ENCODE results near the gene DCDC2C. TPM values are rescaled to one million over a fixed set of nuclear protein-coding genes. Genes with fewer than 3 reads are reported as not detected.

DCDC2C gene
- total and polyA plus RNA-seq, 2 experiments from 2014 or later, result not detected

- WGBS, 2 experiments (ENCODE audit: low coverage in 1 of 2, low lambda C conversion rate in 2 of 2, missing lambda C conversion rate in 2 of 2), result 53% methylated on average over 18 to 23 of the region's 23 CpGs
- Histone ChIP-seq H3K27me3 (replicated peaks; ENCODE audit: insufficient read depth) (peaks cover 14% of the 10 kb centered on the region), H3K79me2 (ENCODE audit: insufficient read depth) (no peaks in the 10 kb centered on the region), H3K9ac (no peak overlapping the region), H3K9me3 (ENCODE audit: low read depth) (no peaks in the 10 kb centered on the region), H3K4me2 (ENCODE audit: unreplicated experiment) (no peak overlapping the region), H3K36me3 (ENCODE audit: low read depth) (no peaks in the 10 kb centered on the region), H3K4me3 (no peak overlapping the region), H3K27ac (no peak overlapping the region), H3K4me1 (ENCODE audit: insufficient read depth) (no peaks in the 10 kb centered on the region), H2AFZ (no peak overlapping the region), H3F3A (ENCODE audit: insufficient read depth) (no peaks in the 10 kb centered on the region), H3K9me2 (ENCODE audit: insufficient read depth) (no peaks in the 10 kb centered on the region), H4K20me1 (ENCODE audit: insufficient read depth) (no peaks in the 10 kb centered on the region)
- in situ Hi-C loops (cut with MboI), result no loop called here
- TF ChIP-seq EZH2phosphoT487 (IDR thresholded peaks at IDR 0.05; ENCODE audit: insufficient read depth, low read depth), result no peak
- TF ChIP-seq EZH2 (IDR thresholded peaks at IDR 0.05; ENCODE audit: insufficient read depth, poor library complexity, severe bottlenecking), result no peak
- no peak for DNase-seq
These were observed 22.3 kb downstream of the DCDC2C start for GRCh38 chr2:3725458-3726250.

- in situ Hi-C loops (cut with MboI), result no loop called here
These were observed 23.1 kb downstream of the DCDC2C start for GRCh38 chr2:3726511-3726910.

GRCh38 chr2:3727397-3728045 is 24.1 kb downstream of the DCDC2C start:
- Histone ChIP-seq H3K9me2 (ENCODE audit: insufficient read depth) (no peaks in the 10 kb centered on the region), H3K79me2 (ENCODE audit: insufficient read depth) (no peaks in the 10 kb centered on the region), H3K9ac (no peak overlapping the region), H3K36me3 (ENCODE audit: low read depth) (no peaks in the 10 kb centered on the region), H4K20me1 (ENCODE audit: insufficient read depth) (no peaks in the 10 kb centered on the region), H3K4me1 (ENCODE audit: insufficient read depth) (no peaks in the 10 kb centered on the region), H3K27me3 (replicated peaks; ENCODE audit: insufficient read depth) (peaks cover 18% of the 10 kb centered on the region), H3K27ac (no peak overlapping the region), H3K9me3 (ENCODE audit: low read depth) (no peaks in the 10 kb centered on the region), H3K4me2 (ENCODE audit: unreplicated experiment) (no peak overlapping the region), H2AFZ (no peak overlapping the region), H3K4me3 (no peak overlapping the region), H3F3A (ENCODE audit: insufficient read depth) (no peaks in the 10 kb centered on the region)
- in situ Hi-C loops (cut with MboI), result no loop called here
- DNase-seq, result no peak
- WGBS, 2 experiments (ENCODE audit: low coverage in 1 of 2, low lambda C conversion rate in 2 of 2, missing lambda C conversion rate in 2 of 2), result 51 to 55% methylated on average over 12 of the region's 12 CpGs
- TF ChIP-seq EZH2phosphoT487 (IDR thresholded peaks at IDR 0.05; ENCODE audit: insufficient read depth, low read depth), result no peak
- no peak for TF ChIP-seq EZH2 (IDR thresholded peaks at IDR 0.05; ENCODE audit: insufficient read depth, poor library complexity, severe bottlenecking)

More at GRCh38 chr2:3726511-3726910, 23.1 kb downstream of the DCDC2C start:
- no peak for TF ChIP-seq EZH2 (IDR thresholded peaks at IDR 0.05; ENCODE audit: insufficient read depth, poor library complexity, severe bottlenecking)
- no peak for TF ChIP-seq EZH2phosphoT487 (IDR thresholded peaks at IDR 0.05; ENCODE audit: insufficient read depth, low read depth)
- Histone ChIP-seq H3F3A (ENCODE audit: insufficient read depth) (no peaks in the 10 kb centered on the region), H3K9me2 (ENCODE audit: insufficient read depth) (no peaks in the 10 kb centered on the region), H3K4me3 (no peak overlapping the region), H3K4me2 (ENCODE audit: unreplicated experiment) (no peak overlapping the region), H3K4me1 (ENCODE audit: insufficient read depth) (no peaks in the 10 kb centered on the region), H3K27me3 (replicated peaks; ENCODE audit: insufficient read depth) (peaks cover 14% of the 10 kb centered on the region), H3K9ac (no peak overlapping the region), H3K36me3 (ENCODE audit: low read depth) (no peaks in the 10 kb centered on the region), H4K20me1 (ENCODE audit: insufficient read depth) (no peaks in the 10 kb centered on the region), H3K79me2 (ENCODE audit: insufficient read depth) (no peaks in the 10 kb centered on the region), H2AFZ (no peak overlapping the region), H3K27ac (no peak overlapping the region), H3K9me3 (ENCODE audit: low read depth) (no peaks in the 10 kb centered on the region)
- DNase-seq, result no peak
- 71 to 74% methylated on average over 10 of the region's 10 CpGs for WGBS, 2 experiments (ENCODE audit: low coverage in 1 of 2, low lambda C conversion rate in 2 of 2, missing lambda C conversion rate in 2 of 2)

- peak overlapping the region; percentile 16 for H3K4me2 ChIP-seq (ENCODE audit: unreplicated experiment)
- no peak overlapping the region for H2AFZ ChIP-seq
These were observed 25.0 kb downstream of the DCDC2C start for GRCh38 chr2:3728104-3729054.

More at GRCh38 chr2:3728104-3729054, 25.0 kb downstream of the DCDC2C start:
- Histone ChIP-seq H3K36me3 (ENCODE audit: low read depth) (no peaks in the 10 kb centered on the region), H3K4me3 (no peak overlapping the region), H3F3A (ENCODE audit: insufficient read depth) (no peaks in the 10 kb centered on the region), H3K27ac (no peak overlapping the region), H3K9ac (no peak overlapping the region), H3K9me3 (ENCODE audit: low read depth) (no peaks in the 10 kb centered on the region), H3K27me3 (replicated peaks; ENCODE audit: insufficient read depth) (peaks cover 18% of the 10 kb centered on the region), H3K9me2 (ENCODE audit: insufficient read depth) (no peaks in the 10 kb centered on the region), H3K4me1 (ENCODE audit: insufficient read depth) (no peaks in the 10 kb centered on the region), H4K20me1 (ENCODE audit: insufficient read depth) (no peaks in the 10 kb centered on the region), H3K79me2 (ENCODE audit: insufficient read depth) (no peaks in the 10 kb centered on the region)
- TF ChIP-seq EZH2 (IDR thresholded peaks at IDR 0.05; ENCODE audit: insufficient read depth, poor library complexity, severe bottlenecking) (no peak), EZH2phosphoT487 (IDR thresholded peaks at IDR 0.05; ENCODE audit: insufficient read depth, low read depth) (no peak)
- DNase-seq, result peak; percentile 79
- WGBS, 2 experiments (ENCODE audit: low coverage in 1 of 2, low lambda C conversion rate in 2 of 2, missing lambda C conversion rate in 2 of 2), result 13% methylated on average over 22 of the region's 22 CpGs
- in situ Hi-C loops (cut with MboI), result no loop called here
